NCI-H1436 treated with DMSO at 0.1 percent for 48 hours (cell line): ENCODE data around the gene WDR88.
"Not testable (repeated sequence)": the region's sequence is repeated elsewhere in the genome, so short reads cannot be mapped to it uniquely, and the experiment has no call there.

Experiments
- DNase-seq: peaks from one replicate; lab custom pipeline; 2025; lab: John Stamatoyannopoulos, UW

The WDR88 gene, protein sequence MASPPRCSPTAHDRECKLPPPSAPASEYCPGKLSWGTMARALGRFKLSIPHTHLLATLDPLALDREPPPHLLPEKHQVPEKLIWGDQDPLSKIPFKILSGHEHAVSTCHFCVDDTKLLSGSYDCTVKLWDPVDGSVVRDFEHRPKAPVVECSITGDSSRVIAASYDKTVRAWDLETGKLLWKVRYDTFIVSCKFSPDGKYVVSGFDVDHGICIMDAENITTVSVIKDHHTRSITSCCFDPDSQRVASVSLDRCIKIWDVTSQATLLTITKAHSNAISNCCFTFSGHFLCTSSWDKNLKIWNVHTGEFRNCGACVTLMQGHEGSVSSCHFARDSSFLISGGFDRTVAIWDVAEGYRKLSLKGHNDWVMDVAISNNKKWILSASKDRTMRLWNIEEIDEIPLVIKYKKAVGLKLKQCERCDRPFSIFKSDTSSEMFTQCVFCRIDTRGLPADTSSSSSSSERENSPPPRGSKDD

DNA sequence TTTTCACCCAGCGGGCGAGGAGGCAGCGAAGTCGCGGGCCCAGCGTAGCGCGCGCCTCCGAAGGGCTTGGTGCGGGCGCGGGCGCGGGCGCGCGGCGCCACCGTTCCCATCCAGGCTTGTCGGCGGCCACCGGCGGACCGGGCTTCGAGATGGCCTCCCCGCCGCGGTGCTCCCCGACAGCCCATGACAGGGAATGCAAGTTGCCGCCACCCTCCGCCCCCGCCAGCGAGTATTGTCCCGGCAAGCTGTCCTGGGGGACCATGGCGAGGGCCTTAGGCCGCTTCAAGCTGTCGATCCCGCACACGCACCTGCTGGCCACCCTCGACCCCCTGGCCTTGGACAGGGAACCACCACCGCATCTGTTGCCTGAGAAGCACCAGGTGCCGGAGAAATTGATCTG is at the start of gene WDR88:
WDR88 (plus strand) TSS at position 94 of the 400 bp plus-strand sequence; CDS start at position 150, 56 bp downstream.
- DNase-seq: no peak

DNA sequence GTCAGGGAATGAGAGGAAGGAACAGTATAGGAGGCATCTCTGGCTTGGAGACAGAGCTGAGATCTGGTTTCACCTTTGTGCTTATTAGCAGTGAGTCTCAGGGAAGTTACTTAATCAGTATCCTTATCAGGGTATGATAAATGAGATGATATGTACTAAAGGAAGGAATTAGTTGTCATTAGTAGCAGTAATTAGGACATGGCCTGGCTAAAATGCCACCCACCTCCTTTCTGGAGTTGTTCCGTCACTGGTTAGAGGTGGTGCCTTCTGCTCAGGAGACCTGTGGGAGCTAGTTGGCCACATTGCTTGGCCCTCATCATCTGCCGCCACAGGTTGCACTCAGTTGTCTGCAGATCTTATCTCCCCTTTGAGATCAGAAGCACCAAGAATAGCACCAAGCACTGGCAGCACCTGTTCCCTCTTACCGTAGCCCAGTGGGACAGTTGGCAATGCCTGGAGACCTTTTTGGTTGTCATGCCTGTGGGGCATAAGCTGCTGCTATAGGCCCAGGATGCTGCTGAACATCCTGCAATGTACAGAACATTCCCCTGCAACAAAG is 46.3 kb upstream of the WDR88 start:
- no peak for DNase-seq

DNA sequence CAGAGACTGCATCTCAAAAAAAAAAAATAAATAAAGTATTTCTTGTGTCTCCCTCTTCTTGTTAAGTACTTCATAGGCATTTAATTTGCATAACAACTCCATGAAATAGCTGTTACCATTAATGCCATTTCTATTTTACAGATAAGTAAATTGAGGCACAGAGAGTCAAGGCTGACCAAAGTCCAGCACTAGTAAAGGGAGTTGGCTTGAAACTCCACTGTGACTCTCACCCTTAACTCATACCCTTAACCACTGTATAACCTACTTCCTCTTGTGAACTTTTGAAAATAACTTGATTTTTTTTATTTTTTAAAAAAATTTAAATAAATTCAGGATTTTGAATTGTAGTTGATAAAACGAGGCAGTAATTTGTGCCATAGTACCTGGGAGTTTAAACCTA is 45.0 kb upstream of the WDR88 start:
- DNase-seq: no peak

DNA sequence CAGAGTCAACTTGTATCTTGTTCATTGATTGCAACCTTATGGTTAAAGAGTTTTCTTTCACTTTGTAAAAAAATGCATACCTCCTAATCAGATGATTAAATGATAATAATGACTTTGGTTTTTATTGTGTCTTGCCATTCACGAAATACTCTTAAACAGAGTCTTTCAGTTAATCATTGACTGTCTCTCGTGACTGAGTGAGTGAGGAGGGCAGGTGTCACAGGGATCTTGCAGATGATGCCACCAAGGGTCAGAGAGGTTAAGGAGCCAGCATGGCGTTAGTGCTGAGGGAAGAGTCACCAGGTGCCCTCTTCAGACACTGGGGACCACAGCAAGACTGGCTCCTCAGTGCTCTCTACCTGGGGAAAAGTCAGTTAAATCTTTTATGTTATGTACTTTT is 42.9 kb upstream of the WDR88 start:
- no peak for DNase-seq

DNA sequence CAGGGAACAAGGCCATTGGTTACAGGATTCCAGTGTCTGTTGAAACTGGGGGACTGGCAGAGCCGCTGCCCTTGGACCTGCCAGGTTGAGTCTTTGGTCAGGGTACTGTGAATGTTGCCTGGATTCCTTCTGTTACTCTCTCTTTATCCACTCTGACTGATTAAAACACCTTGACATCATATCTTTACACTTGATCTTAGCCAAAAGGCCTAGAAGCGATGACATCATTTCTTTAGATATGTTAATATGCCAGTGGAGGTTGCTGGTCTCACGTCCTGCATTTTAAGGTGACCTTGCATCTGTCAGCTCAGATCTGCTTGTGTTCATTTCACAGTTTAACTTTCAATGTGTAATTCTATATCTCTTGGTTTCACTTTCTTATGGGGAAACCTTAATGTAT is 41.7 kb upstream of the WDR88 start:
- DNase-seq: no peak

DNA sequence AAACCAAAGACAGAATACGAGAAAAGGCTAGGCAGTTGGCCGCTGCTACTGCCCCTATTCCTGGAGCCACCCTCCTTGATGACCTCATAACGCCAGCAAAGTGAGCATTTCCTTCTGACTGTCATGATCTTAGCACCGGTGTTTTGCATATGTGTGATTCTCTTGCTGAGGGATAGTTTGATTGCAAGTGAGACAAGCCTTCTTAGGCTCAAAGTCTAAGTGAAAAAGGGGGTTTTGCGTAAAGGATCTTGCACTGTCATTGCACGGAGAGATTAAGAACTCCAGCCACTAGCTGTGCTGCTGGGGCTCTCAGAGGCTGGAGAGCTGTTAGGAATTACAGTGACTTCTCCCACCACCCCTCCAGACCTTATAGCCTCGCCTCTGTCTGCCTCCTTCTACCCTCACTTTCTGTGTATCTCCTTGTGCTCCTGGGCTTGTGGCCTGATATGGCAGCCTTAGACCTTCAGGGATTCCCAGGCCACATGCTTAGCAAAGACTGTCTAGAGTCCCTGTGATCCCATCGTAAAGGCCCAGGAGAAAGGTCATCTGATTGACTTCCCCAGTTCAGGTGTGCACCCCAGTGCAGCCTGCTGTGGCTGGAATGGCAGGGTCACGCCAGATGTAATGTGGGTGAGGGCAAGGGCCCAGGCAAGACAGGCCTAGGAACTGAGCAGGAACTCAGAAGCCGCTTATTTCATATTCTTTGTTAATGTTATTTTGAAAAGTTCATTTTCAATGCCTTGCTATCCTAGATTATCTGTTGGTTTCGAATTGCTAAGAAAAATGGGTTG is 38.3 kb upstream of the WDR88 start:
- DNase-seq: no peak

DNA sequence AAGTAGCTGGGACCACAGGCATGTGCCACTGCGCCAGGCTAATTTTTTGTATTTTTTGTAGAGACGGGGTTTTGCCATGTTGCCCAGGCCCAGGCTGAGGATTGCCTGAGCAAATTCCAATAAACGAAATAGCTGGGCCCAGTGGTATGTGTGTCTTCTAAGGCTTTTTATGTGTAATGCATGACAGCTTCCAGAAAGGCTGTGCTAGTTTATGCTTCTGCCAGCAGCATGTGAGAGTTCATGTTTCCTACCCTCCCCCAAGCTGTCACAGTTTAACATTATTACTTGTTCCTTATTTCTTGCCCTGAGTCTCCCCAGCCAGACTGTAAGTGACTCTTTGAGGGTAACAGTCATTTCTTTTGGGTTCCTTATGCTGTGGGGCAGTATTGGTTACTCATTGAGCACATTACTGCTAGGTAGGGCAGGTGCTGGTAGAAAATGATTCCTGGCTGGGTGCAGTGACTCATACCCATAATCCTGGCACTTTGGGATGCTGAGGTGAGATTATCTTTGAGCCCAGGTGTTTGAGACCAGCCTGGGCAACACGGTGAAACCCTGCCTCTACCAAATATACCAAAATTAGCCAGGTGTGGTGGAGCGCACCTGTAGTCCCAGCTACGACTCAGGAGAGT is 37.4 kb upstream of the WDR88 start:
- no peak for DNase-seq

DNA sequence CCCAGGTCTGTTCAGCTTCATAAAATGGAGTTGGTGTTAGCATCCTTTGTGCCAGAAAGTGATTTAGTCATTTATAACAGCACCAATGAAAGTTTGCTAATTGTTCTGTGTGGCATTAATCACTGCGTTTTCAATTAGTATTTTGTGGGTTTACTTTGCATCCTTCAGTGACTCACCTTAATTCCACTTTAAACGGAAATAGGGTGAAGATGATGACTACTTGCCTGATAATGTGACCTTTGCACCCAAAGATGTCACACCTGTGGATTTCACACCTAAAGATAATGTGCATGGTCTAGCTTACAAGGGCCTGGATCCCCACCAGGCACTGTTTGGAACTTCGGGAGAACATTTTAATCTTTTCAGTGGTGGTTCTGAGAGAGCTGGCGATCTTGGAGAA is 35.9 kb upstream of the WDR88 start:
- DNase-seq: no peak

DNA sequence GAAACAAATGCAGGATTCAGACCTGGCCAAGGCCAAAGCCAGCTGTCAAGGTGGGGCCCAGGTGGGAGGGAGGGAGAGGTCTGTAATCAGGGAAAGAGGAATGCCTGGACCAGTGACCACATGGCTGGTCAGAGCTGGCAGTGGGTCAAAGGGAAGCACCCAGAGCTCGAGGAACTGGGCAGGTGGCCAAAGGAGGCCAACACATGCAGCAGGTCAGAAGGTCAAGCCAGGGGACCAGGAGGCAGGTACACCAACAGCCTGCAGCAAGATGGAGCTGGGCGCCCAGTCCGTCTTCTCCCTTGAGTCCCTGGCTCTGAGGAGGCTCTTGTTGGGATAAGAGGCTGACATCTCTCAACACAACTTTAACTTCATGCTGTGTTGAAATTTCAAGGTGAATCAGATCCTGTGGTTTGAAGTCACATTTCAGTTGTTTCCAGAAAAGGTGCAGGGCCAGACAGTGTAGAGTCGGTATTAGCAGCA is 33.8 kb upstream of the WDR88 start:
- DNase-seq: no peak

DNA sequence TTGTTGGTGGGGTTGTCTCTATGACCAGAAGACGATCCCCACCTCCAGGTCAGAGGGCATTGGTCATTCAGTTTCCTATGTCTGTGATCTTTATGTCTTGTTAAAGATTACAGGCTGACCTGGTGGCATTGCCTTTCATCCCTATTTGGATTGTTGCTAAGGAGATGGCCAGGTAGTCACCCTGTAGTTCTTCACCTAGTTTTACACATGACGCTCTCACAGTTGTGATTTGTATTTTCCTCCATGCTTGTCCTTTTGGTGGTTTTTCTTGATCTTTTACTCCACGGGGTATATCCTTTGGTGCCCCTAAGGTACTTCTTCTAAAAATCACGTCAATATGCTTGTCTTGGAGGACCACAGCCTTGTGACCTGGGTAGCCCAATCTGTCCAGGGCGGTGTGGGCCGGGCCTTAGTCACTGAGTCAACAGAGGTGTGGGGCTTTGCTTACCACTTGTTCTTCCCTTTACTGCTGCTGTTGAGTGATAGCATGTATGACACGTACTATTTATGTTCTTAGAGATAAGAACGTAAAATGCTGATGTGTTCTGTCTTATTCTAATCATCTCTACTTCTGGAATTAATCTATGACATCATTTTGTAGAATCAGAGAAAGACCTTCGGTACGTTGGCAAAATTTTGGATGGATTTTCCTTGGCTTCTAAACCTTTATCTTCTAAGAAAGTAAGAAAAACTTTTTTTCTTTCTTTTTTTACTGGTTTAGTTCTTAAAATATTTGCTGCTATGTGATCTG is 30.8 kb upstream of the WDR88 start:
- no peak for DNase-seq

DNA sequence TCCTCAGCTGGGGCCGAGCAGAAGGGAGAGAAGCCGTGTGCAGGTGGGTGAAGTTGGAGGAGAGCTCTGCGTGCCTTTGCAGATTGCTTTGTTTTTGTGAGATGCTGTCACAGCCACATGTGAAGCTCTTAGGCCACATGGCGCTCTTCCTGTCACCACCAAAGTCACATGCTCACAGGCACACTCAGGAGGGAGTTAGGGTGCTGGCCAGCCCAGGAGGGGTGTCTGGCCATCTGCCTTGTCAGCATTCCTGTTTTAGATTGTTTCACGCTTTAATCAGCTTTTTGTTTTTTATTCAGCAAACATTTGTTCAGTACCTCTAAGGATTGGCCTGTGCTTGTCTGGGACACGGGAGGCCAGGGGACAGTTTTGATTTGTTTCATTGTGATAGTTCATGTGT is 29.0 kb upstream of the WDR88 start:
- no peak for DNase-seq

DNA sequence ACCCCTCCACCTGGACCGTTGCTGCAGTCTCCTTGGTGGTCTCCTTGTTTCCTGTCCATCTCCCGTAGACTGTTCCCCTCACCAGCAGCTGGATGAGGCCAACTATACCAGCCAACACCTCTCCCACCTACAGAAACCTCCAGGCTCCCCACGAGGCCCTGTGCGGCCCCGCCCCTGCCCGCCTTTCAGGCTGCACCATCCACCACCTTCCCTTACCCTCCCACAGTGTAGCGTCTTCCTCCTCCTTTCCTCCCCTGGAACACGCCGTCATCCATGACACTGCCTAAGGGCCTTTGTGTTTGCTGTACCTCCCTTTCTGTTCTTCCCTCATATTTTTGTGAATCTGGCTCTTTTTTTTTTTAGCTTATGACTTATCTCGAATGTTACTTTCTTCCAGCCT is 23.8 kb upstream of the WDR88 start:
- DNase-seq: no peak

DNA sequence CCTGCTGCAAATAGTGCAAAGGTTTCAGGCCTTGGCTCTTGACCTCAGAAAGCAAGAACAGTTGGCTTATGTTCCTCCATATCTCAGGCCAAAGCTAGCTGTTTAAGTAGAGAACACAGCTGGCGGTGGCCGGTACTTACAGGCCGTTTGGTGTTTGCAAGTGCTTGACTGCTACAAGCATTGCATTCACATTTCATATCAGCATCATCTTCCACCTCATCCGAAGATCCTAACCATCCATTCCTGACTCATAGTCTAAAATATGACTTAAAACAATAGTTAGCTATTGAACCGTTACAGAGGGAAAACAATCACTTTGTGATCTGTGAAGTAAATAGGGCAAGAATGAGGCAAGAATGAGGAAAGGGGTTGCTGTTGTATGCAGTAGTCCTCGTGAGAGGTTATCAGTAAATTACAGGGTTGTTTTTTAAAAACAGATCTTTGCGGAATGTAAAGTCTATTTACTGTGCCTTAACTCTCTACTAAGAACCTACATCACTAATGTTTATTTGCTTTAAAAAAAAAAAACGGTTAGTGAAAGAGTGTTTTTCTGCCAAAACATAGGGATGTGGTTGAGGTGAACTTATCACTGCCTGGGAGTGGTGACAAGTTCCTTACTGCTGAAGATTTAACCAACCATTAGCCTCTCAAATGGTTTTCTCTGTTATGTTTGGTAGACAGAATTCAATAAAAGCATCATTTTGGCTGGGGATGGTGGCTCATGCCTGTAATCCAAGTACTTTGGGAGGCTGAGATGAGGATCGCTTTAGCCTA is 21.6 kb upstream of the WDR88 start:
- DNase-seq: no peak

DNA sequence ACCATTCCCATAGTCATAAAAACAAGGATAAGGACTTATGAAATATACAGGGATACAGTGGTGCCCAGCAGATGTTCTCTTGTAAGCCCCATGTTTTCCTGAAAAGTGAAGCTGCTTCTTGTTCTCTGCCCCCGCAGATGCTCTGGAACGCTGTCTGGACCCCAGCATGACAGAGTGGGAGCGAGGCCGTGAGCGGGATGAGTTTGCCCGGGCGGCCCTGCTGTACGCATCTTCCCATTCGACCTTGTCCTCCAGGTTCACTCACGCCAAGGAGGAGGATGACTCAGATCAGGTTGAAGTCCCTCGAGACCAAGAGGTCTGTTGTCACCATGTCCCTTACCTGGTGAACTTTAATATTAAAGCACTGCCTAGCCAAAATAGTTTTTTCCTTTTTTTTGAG is 20.3 kb upstream of the WDR88 start:
- DNase-seq: no peak

DNA sequence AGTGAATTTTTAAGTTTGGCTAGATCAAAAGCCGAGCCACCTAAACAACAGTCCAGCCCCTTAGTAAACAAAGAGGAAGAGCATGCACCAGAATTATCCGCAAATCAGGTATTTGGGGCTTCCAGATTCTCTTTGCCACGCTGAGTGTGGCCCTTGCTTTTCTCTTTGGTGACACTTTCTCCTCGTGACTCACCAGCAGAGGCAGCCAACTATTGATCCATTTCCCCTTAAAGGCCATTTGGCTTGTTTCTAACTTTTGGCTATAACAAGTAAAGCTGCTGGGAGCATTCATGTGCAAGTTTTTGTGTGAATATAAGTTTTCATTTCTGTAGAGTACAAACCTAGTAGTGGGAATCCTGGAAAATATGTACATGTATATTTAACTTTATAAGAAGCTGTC is 17.6 kb upstream of the WDR88 start:
- DNase-seq: no peak

DNA sequence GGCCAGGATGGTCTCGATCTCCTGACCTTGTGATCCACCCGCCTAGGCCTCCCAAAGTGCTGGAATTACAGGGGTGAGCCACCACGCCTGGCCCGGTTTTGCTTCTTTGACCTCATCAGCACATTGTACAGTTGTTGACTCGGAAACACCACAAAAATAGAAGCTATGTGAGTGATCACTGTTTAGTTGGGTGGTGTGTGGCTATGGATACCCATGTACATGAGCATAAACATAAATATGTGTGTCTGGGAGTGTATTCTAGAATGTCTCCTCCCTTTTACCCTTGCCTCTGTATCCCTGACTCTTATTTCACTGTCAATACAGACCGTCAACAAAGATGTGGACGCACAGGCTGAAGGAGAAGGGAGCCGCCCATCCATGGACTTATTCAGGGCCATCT is 14.4 kb upstream of the WDR88 start:
- DNase-seq: no peak

DNA sequence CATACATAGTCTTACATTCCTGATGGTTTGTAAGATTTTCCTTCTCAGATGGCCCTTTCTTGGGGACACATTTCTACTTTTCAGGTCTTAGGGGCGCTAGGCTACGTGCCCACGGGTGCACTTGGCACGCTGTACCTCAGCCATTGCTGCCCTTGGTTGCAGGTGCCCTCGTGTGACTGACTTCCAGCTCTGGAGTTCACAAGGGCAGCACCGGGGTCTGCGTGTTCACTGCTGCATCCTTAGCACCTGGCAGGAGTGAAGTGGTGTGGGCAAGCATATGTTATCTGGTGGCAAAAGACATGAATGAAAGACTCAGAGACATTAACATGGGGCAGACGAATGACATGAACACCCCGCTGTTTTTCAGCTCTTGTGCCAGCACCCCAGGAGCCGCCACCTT is 13.3 kb upstream of the WDR88 start:
- no peak for DNase-seq

DNA sequence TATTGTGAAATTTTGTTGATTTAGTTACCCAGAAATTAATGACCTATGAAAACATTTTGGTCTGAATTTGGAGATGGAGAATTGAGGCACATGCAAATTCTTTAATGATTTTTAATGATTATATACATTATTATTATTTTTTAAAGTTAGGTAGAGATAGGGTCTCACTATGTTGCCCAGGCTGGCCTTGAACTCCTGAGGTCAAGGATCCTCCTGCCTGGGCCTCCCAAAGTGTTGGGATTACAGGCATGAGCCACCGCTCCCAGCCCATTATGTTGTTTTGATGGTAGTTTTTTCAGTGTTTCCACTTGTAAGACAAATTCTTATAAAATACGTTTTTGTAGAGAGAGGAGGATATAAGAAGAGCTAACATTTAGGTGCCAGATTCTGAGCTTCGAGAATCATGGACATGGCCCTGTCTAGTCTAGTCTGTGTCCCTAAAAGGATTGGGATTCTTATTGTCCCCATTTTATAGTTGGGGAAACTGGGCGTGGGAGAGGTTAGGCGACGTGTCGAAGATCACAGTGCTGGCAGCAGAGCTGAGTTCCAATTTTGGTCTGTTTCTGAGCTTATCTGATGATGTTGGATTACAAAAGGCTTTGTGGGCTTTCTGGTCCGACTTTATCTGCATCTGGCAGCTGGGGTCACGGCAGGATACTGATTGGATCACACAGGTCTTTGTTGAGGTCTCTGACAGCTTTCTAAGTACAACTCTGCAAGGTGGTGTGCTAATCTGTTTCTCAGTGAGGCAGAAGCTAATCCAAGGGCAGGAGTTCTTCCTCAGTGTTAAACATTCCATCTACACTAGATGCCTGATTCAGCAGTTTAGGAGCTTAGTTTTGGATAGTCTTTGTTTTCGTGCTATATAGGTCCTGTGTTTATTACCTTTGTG is 7.5 kb upstream of the WDR88 start:
- DNase-seq: no peak

DNA sequence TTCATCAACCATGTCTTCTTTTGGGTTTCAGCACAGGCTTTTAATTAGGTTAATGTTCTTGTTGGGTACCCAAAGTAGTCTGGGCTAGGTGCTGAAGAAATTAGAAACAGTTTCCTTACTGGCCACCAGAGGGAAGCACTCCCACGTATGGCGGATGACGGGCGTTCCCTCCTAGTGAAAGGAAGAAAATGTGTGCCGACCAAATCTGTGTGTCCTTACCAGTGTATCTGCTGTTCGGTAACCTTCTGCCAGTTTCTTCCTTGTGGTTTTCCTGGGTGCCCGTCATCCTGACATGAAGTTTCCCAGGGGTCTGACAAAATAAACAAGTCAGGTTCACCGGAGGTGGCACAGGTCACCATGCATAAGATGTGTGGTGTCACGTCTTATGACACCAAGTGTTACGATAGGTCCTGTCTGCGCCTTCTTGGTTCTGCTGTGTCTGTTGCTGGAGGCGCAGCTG is 6.0 kb upstream of the WDR88 start:
- no peak for DNase-seq

DNA sequence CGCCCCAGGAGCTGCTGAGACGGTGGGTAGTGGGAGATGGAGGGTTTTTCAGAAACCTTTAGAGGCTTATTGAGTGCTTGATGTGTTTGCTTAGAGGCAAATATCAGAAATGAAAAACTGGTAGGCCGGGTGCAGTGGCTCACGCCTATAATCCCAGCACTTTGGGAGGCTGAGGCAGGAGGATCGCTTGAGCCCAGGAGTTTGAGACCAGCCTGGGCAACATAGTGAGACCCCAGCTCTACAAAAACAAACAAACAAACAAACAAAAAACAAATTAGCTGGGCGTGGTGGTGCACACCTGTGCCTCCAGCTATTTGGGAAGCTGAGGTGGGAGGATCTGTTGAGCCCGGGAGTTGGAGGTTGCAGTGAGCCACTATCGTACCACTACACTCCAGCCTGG is 5.2 kb upstream of the WDR88 start:
- not testable (repeated sequence) for DNase-seq
